ENCODE data around the gene FAM222A.

Gene FAM222A

DNA sequence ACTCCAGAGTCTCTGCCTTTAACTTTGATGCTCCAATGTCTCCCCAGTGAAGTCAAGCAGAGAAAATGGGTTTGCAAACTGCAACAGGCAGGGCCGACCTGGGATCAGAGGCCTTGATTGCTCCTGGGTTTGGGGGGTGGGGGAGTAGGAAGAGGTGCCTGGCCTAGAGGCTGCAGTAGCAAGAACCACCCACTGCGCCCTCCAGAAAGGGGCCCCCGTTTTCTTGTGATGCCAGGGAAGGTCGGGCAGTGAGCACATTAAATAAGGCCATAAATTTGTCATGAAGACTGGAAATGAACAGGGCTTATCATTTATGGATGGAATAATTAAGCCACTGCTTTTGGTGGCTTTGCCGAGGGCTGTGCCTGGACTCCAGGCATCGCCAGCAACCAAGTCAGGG lies 38.2 kb upstream of the FAM222A start:
- DNase-seq (ENCODE audit: low read depth): no peak
- H3K4me3 ChIP-seq (ENCODE audit: low read depth, low read length): no peak overlapping the region
- TF ChIP-seq, protein P1, sequence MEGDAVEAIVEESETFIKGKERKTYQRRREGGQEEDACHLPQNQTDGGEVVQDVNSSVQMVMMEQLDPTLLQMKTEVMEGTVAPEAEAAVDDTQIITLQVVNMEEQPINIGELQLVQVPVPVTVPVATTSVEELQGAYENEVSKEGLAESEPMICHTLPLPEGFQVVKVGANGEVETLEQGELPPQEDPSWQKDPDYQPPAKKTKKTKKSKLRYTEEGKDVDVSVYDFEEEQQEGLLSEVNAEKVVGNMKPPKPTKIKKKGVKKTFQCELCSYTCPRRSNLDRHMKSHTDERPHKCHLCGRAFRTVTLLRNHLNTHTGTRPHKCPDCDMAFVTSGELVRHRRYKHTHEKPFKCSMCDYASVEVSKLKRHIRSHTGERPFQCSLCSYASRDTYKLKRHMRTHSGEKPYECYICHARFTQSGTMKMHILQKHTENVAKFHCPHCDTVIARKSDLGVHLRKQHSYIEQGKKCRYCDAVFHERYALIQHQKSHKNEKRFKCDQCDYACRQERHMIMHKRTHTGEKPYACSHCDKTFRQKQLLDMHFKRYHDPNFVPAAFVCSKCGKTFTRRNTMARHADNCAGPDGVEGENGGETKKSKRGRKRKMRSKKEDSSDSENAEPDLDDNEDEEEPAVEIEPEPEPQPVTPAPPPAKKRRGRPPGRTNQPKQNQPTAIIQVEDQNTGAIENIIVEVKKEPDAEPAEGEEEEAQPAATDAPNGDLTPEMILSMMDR (IDR thresholded peaks at IDR 0.05; ENCODE audit: low read depth, low read length, missing control alignments): no peak

DNA sequence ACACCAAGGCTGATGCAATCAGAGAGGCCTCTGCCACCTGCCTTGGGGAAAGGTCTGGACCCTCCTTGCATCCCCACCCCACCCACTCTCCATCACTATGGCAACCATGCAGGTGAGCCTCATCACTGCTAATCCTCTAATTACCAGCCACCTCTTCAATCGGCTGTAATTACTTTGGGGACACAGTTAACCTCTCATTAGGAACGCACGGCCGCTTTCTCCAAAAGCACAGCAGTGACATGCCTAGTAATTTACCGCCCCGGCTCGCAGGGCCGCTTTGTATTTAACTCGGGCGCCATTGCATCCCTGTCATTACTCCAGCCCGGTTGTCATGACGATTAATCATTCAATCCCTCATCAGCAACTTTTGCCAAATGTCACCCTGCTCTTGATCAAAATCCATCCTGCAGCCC lies 36.3 kb upstream of the FAM222A start:
- TF ChIP-seq, protein P1 (IDR thresholded peaks at IDR 0.05; ENCODE audit: low read depth, low read length, missing control alignments): no peak
- H3K4me3 ChIP-seq (ENCODE audit: low read depth, low read length): no peak overlapping the region
- DNase-seq (ENCODE audit: low read depth): no peak

DNA sequence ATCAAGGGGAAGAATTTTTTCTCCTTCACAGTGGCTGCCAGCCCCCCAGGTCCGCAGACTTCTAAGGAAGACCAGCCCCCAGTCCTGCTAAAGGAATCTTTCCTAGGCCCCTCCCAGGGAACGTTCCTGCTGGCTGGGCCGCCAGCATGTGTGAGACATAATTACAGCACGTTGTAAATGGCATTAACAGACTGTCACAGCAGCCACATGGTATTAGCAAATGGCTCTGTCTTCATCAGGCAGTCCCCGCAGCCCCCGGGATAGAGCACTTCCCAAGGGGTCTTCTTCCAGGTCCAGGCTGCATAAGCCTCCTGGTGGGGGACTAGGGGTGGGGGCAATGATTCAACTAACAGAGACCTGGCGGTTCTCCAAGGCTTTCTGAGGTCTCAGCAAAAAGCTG lies 34.9 kb upstream of the FAM222A start:
- no peak overlapping the region for H3K4me3 ChIP-seq (ENCODE audit: low read depth, low read length)
- DNase-seq (ENCODE audit: low read depth): no peak

DNA sequence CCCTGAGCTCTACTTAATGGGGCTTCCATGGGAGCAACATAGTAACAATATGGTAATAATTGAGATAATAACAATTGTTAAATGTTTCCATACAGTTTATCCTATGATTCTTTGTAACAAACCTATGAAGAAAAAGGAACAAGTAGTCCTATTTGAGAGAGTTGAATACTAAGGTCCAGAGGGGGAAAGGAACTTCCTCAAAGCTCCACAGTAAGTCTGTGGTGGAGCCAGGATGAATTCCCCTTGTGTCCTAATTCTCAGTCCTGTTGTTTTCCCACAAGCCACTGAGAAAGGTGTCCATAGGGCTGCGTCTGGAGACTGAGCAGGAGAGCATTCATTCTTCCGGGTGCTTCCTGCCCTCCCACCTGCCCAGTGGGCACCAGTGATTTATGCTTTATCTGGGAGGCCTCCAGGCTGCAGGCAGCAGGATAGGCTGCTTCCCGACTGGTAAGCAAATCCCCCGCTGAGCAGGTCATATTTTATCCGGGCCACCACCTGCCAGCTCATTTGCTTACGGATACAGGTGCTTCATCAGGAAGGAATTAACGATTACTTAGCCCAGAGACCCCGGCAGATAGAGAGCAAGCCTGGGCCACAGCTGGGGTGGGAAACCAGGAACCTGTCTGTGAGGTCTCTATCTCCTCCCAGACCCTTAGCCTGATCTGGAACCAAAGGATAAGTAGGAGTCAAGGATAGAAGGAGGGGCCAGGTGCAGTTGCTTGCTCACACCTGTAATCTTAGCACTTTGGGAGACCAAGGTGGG lies 33.9 kb upstream of the FAM222A start:
- no peak overlapping the region for H3K4me3 ChIP-seq (ENCODE audit: low read depth, low read length)
- TF ChIP-seq, protein P1 (IDR thresholded peaks at IDR 0.05; ENCODE audit: low read depth, low read length, missing control alignments): no peak
- DNase-seq (ENCODE audit: low read depth): no peak

More for the DNA sequence above, 34.9 kb upstream of the FAM222A start:
- TF ChIP-seq, protein P1 (IDR thresholded peaks at IDR 0.05; ENCODE audit: low read depth, low read length, missing control alignments): no peak

DNA sequence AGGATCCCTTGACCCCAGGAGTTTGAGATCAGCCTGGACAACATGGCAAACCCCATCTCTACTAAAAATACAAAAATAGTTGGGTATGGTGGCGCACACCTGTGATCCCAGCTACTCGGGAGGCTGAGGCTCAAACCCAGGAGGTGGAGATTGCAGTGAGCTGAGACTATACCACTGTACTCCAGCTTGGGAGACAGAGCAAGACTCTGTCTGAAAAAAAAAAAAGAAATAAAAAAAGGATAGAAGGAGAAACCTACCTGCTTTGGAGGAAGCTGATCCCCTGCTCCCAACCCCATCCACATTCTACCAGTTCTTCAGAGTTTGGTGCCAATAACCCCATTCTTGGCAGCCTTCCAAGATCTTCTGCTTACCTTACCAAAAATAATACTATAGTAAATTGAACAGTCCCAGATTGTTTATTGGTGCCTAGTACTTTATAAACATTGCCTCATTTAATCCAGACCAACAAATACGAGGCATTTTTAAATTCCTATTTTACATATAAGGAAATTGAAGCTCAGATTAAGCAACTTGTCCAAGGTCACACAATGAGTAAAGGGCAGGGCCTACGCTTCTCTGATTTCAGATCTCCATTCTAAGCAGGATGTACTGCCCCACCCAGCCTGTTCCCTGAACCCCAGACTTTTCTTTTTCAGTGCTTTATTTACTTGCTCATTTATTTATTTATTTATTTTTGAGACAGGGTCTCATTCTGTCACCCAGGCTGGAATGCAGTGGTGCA lies 33.2 kb upstream of the FAM222A start:
- no peak overlapping the region for H3K4me3 ChIP-seq (ENCODE audit: low read depth, low read length)
- no peak for DNase-seq (ENCODE audit: low read depth)
- TF ChIP-seq, protein P1 (IDR thresholded peaks at IDR 0.05; ENCODE audit: low read depth, low read length, missing control alignments): no peak

DNA sequence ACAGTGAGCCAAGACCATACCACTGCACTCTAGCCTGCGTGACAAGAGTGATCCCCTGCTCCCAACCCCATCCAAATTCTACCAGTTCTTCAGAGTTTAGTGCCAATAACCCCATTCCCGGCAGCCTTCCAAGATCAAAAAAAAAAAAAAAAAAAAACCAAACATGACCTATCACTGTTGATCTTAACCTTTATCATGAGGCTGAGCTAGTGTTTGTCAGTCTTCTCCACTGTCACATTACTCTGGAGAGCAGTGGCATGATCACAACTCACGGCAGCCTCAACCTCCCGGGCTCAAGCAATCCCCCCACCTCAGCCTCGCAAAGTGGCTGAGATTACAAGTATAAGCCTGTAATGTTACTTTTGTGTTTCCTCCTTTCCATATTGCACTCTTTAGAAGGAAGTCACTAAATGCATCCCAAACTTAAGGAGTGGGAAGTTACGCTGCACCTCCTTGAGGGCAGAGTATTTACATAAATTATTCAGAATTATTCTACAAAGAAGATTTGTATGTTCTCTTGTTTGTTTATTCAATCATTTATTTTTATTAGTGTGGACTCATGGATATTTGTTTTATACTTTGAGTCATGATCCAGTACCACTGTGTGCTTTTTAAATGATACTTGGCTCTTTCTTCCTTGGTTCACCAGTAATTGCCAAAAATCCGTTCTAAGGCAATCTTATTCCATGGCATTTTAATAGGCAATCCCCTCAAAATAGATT lies 31.5 kb upstream of the FAM222A start:
- DNase-seq (ENCODE audit: low read depth): no peak
- TF ChIP-seq, protein P1 (IDR thresholded peaks at IDR 0.05; ENCODE audit: low read depth, low read length, missing control alignments): no peak
- H3K4me3 ChIP-seq (ENCODE audit: low read depth, low read length): no peak overlapping the region
